ENCODE data around the gene PARD3.
"Not testable (repeated sequence)": the region's sequence is repeated elsewhere in the genome, so short reads cannot be mapped to it uniquely, and the experiment has no call there.

Gene PARD3

GRCh38 chr10:34705563-34705962 is 109.5 kb downstream of the PARD3 start:
- ChIA-PET POLR2A (no interaction called here), CTCF (interaction anchor here (1.6 to 1.7 kb wide), 2 partner anchors 19 to 289 kb away, joined by 3 to 5 read pairs; no protein-coding TSS in a partner anchor)
- DNase-seq (ENCODE audit: extremely low spot score): no peak
- no peak for TF ChIP-seq CTCF (IDR thresholded peaks at IDR 0.05; ENCODE audit: control extremely low read depth, extremely low read depth, low read depth, missing control alignments)

GRCh38 chr10:34704526-34705184 is 110.4 kb downstream of the PARD3 start:
- POLR2A ChIA-PET: no interaction called here
- no peak for TF ChIP-seq CTCF (IDR thresholded peaks at IDR 0.05; ENCODE audit: control extremely low read depth, extremely low read depth, low read depth, missing control alignments)
- CTCF ChIA-PET: interaction anchor here (1.6 to 1.7 kb wide), 2 partner anchors 20 to 290 kb away, joined by 3 to 5 read pairs; no protein-coding TSS in a partner anchor
- no peak for DNase-seq (ENCODE audit: extremely low spot score)

- no peak for DNase-seq (ENCODE audit: extremely low spot score)
- CTCF ChIA-PET: no interaction called here
- no peak for TF ChIP-seq CTCF (IDR thresholded peaks at IDR 0.05; ENCODE audit: control extremely low read depth, extremely low read depth, low read depth, missing control alignments)
- POLR2A ChIA-PET: no interaction called here
Observed at GRCh38 chr10:34702982-34703381, 112.1 kb downstream of the PARD3 start.

DNA sequence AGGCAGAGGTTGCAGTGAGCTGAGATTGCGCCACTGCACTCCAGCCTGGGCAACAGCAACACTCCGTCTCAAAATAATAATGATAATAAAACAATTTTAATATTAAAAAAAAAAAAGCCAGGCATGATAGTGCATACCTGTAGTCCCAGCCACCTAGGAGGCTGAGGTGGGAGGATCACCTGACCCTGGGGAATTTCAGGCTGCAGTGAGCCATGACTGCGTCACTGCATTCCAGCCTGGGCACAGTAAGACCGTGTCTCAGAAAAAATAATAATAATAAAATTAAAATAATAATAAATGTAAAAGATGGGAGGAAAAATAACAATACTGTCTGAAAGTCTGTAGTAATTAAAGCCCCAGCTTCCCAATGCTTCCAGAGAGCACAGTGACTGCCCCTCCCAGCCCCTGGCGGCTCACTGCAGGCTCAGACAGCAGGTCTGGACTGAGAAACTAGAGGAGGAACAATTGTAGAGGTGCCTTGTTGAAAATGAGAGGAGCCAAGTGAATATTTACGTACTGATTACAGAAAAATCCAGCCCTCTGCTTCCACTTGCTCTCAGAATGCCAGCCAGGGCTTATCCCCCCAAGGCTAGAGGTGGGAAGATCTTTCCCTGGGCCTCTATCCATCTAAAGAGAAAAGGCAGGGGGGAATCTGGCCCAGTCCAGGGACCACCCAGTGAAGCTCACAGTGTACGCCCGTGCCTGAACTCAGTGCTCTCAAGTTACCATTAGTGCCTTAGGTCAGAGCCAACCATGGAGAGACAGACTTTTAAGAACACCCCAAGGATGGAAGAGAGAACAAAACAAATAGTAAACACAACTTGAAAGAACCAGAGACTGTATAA is 112.8 kb downstream of the PARD3 start:
- DNase-seq (ENCODE audit: extremely low spot score): no peak
- POLR2A ChIA-PET: no interaction called here
- CTCF ChIA-PET: interaction anchor here (0.8 to 1.9 kb wide), 2 partner anchors 10 to 1198 kb away, joined by 3 to 5 read pairs; no protein-coding TSS in a partner anchor
- TF ChIP-seq CTCF (IDR thresholded peaks at IDR 0.05; ENCODE audit: control extremely low read depth, extremely low read depth, low read depth, missing control alignments): no peak

DNA sequence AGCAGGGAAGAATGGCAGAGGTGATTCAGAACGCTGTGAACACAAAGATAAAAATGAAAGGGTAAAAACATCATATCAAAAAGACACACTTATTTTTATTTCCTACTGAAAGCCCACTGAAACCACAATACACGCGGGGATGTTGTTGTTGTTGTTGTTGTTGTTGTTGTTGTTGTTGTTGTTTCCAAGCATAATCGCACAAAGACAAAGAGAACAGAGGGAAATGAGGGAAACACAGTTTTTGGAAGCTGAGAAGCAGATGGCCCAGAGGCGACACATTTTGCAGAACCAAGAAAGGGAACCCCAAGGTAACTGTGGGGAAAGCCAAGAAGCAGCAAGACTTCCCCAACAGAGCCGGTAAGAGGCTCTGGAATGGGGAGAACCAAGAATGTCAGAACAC is 113.9 kb downstream of the PARD3 start:
- TF ChIP-seq CTCF (IDR thresholded peaks at IDR 0.05; ENCODE audit: control extremely low read depth, extremely low read depth, low read depth, missing control alignments): no peak
- POLR2A ChIA-PET: no interaction called here
- CTCF ChIA-PET: interaction anchor here (0.8 to 1.9 kb wide), 2 partner anchors 11 to 1197 kb away, joined by 3 to 5 read pairs; no protein-coding TSS in a partner anchor
- no peak for DNase-seq (ENCODE audit: extremely low spot score)

DNA sequence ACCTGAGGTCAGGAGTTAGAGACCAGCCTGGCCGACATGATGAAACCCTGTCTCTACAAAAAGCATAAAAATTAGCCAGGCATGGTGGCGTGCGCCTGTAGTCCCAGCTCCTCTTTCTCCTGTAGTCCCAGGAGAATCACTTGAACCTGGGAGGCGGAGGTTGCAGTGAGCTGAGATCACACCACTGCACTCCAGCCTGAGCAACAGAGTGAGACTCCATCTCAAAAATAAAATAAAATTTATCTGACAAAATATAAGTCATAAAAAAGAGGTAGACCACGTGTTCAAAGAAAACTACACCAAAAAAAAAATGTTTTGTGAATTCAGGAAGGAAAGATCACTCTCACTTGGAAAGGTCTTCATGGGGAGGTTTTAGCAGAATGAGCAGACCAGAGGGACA is 114.3 kb downstream of the PARD3 start:
- POLR2A ChIA-PET; DNase-seq (ENCODE audit: extremely low spot score): not testable (repeated sequence)
- CTCF ChIA-PET: interaction anchor here (1.9 kb wide), 1 partner anchor 11 kb away, joined by 5 read pairs; no protein-coding TSS in a partner anchor

All from GM10248 (cell line).